SK-N-MC (cell line): ENCODE measurements around the gene DGKZ.

ENCODE experiments used
- EZH2 ChIP-seq: fragments of 200-600 bp; sonication (generic); IDR thresholded peaks from one replicate; pipeline ENCODE4 v1.6.1; 2017; ENCODE audit warnings: antibody characterized with exemption
- FOXP2 ChIP-seq: optimal IDR thresholded peaks from 2 replicates; pipeline ENCODE3; 2011; ENCODE audit warnings: mild to moderate bottlenecking, moderate library complexity; ENCODE audit not compliant: insufficient read depth; ENCODE audit errors: extremely low read length, control extremely low read depth
- POLR2AphosphoS5 ChIP-seq: IDR thresholded peaks from 2 replicates; pipeline ENCODE4 v1.6.1; 2012; ENCODE audit warnings: mild to moderate bottlenecking, low read depth, low read length, borderline replicate concordance

GRCh38 chr11:46367916-46368267, 20.6 kb downstream of the DGKZ start:
- TF ChIP-seq POLR2AphosphoS5 (no peak), EZH2 (no peak), FOXP2 (no peak)
